Upper lobe of left lung (tissue), 6 donors: ENCODE results near the gene PRDX3. TPM values are rescaled to one million over a fixed set of nuclear protein-coding genes. Genes with fewer than 3 reads are reported as not detected.

ENCODE experiments used
- ATAC-seq, 2 donors: fragments of 200-7000 bp; cut with Tn5 transposase; one replicate each; pipeline ENCODE4 v1.9.1; 2022; ENCODE audit warnings: mild to moderate bottlenecking in 2 of 2, moderate library complexity in 2 of 2; ENCODE audit not compliant: low FRiP score in 2 of 2
- DNase-seq, 2 donors: peaks; one replicate each; pipeline ENCODE4 v3.0.0-alpha.2; 2019 to 2020
- H3K27ac ChIP-seq, 4 donors: fragments of 200-600 bp; sonication (generic); one replicate each; pipeline ENCODE4 v1.5.1; 2016 to 2019
- H3K27me3 ChIP-seq, 4 donors: fragments of 200-600 bp; sonication (generic); one replicate each; pipeline ENCODE4 v1.5.1; 2017 to 2019
- H3K36me3 ChIP-seq, 4 donors: fragments of 200-600 bp; sonication (generic); one replicate each; pipeline ENCODE4 v1.5.1; 2016 to 2019
- H3K4me1 ChIP-seq, 4 donors: fragments of 200-600 bp; sonication (generic); one replicate each; pipeline ENCODE4 v1.5.1; 2018 to 2019
- H3K4me3 ChIP-seq, 4 donors: fragments of 200-600 bp; sonication (generic); one replicate each; pipeline ENCODE4 v1.5.1; 2017 to 2019; ENCODE audit warnings: mild to moderate bottlenecking in 2 of 4, moderate library complexity in 1 of 4
- H3K9me3 ChIP-seq, 4 donors: fragments of 200-600 bp; sonication (generic); one replicate each; pipeline ENCODE4 v1.5.1; 2018 to 2019
- EP300 ChIP-seq, 4 donors: sonication (generic); formaldehyde crosslinking; IDR thresholded peaks; one replicate each; pipeline ENCODE4 v1.5.1; 2017; ENCODE audit warnings: antibody characterized with exemption in 4 of 4, control low read depth in 2 of 4
- POLR2A ChIP-seq, 4 donors: fragments of 450-650 bp; IDR thresholded peaks; one replicate each; pipeline ENCODE4 v1.5.1; 2016 to 2017; ENCODE audit warnings: antibody characterized with exemption in 4 of 4, mild to moderate bottlenecking in 2 of 4
- POLR2AphosphoS5 ChIP-seq, 2 donors: sonication (generic); formaldehyde crosslinking; IDR thresholded peaks; one replicate each; pipeline ENCODE4 v1.5.1; 2017; ENCODE audit warnings: antibody characterized with exemption in 2 of 2
- WGBS, 2 donors: methylation state at CpG; one replicate each; pipeline ENCODE4 v1.1.5; 2017 to 2018; 5-methylcytosine and 5-hydroxymethylcytosine counted together
- total RNA-seq, 6 donors: library from RNA; depleted of rRNA in 4 of 6; stranded (reverse); fragments of >200 nt in 4 of 6; gene quantifications; one replicate each; pipeline versions ENCODE4 v1.1.0 to v1.2.1, GENCODE V29; 2016 to 2021
- TF ChIP-seq, protein P1 (sequence below), 6 experiments: fragments of 450-650 bp in 4 of 6; fragments of 200-600 bp in 2 of 6; sonication (generic) in 2 of 6; IDR thresholded peaks; one replicate each; pipeline ENCODE4 v1.5.1; 2016 to 2019; ENCODE audit warnings: antibody characterized with exemption in 6 of 6
- donor health status: DM: no; HTN: no; CAD: no; lungs with moderate emphysema.
- donor health status: DM: no; HTN: yes; CAD: no; lungs with severe emphysema.

The PRDX3 gene
- total RNA-seq, 6 donors from 2014 or later = 29.9 to 104 (median 85.1) TPM

DNA sequence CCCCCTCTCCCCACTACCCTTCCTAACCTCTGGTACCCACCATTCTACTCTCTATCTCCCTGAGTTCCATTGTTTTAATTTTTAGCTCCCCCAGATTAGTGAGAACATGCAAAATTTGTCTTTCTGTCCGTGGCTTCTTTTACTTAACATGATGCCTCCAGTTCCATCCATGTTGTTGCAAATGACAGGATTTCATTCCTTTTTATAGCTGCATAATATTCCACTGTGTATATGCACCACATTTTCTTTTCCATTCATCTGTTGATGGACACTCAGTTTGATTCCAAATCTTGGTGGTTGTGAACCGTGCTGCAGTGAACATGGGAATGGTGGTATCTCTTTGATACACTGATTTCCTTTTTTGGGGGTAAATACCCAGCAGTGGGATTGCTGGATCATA, 52.7 kb downstream of the PRDX3 start:
- no peaks in the 10 kb centered on the region for H3K9me3 ChIP-seq
- no peak overlapping the region for H3K4me3 ChIP-seq
- peaks cover 10 to 74% (median 38%) of the 10 kb centered on the region in 4 donors for H3K36me3 ChIP-seq
- 99 to 100% methylated on average over 2 of the region's 2 CpGs for WGBS, 2 donors
- TF ChIP-seq EP300 (IDR thresholded peaks at IDR 0.05) (no peak), POLR2AphosphoS5 (IDR thresholded peaks at IDR 0.05) (no peak), POLR2A (IDR thresholded peaks at IDR 0.05) (no peak)
- TF ChIP-seq, protein P1, sequence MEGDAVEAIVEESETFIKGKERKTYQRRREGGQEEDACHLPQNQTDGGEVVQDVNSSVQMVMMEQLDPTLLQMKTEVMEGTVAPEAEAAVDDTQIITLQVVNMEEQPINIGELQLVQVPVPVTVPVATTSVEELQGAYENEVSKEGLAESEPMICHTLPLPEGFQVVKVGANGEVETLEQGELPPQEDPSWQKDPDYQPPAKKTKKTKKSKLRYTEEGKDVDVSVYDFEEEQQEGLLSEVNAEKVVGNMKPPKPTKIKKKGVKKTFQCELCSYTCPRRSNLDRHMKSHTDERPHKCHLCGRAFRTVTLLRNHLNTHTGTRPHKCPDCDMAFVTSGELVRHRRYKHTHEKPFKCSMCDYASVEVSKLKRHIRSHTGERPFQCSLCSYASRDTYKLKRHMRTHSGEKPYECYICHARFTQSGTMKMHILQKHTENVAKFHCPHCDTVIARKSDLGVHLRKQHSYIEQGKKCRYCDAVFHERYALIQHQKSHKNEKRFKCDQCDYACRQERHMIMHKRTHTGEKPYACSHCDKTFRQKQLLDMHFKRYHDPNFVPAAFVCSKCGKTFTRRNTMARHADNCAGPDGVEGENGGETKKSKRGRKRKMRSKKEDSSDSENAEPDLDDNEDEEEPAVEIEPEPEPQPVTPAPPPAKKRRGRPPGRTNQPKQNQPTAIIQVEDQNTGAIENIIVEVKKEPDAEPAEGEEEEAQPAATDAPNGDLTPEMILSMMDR (IDR thresholded peaks at IDR 0.05) = no peak
- ATAC-seq (no peak), DNase-seq (no peak)
- no peaks in the 10 kb centered on the region for H3K27me3 ChIP-seq
- H3K4me1 ChIP-seq = peaks cover 0 to 8% (median 5%) of the 10 kb centered on the region in 4 donors
- no peak overlapping the region for H3K27ac ChIP-seq

DNA sequence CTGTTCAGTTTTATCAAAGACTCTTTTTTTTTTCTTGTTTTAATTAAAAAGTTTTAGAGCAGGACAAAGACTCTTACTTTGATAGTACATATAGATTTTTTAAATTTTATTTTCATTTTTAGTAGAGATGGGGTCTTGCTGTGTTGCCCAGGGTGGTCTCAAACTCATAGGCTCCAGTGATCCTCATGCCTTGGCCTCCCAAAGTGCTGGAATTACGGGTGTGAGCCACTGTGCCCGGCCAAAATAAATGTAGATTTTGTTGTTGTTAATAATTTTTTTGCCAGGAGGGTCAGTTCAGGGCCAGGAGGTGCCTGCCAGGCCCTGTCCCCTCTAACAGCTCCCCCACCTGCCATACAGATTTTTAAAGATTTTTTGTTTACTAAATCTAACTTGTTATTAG, 57.7 kb downstream of the PRDX3 start:
- no peaks in the 10 kb centered on the region for H3K4me1 ChIP-seq
- no peaks in the 10 kb centered on the region for H3K9me3 ChIP-seq
- ATAC-seq (no peak), DNase-seq (no peak)
- no peaks in the 10 kb centered on the region for H3K27me3 ChIP-seq
- TF ChIP-seq EP300 (IDR thresholded peaks at IDR 0.05) = no peak
- TF ChIP-seq, protein P1 (IDR thresholded peaks at IDR 0.05) = no peak
- no peak for TF ChIP-seq POLR2AphosphoS5 (IDR thresholded peaks at IDR 0.05)
- TF ChIP-seq POLR2A (IDR thresholded peaks at IDR 0.05) = no peak
- H3K36me3 ChIP-seq = peaks cover 24 to 91% (median 47%) of the 10 kb centered on the region in 4 donors
- H3K27ac ChIP-seq = no peak overlapping the region
- WGBS, 2 donors = 89 to 96% methylated on average over 2 of the region's 2 CpGs
- no peak overlapping the region for H3K4me3 ChIP-seq

DNA sequence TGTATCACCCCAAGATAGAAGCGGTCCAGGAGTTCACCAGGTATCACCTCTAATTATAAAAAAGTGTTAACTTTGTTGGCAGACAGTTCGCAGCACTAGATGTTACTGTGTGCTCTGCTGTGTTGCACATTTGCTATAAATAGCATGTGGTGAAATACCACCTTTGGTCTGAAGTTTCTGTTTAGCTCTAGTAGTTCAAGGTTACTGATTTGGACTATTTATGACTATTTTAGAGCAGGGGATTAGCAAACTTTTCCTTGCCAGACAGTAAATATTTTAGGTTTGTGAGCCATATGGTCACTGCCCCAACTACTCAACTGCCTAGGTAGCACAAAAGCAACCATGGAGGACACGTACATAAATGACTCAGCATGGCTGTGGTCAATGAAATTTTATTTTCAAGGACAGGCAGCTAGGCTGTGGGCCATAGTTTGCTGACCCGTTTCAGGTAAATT, 58.2 kb downstream of the PRDX3 start:
- Histone ChIP-seq H3K36me3 (peaks cover 24 to 90% (median 44%) of the 10 kb centered on the region in 4 donors), H3K9me3 (no peaks in the 10 kb centered on the region), H3K4me1 (no peaks in the 10 kb centered on the region), H3K4me3 (no peak overlapping the region), H3K27me3 (no peaks in the 10 kb centered on the region), H3K27ac (no peak overlapping the region)
- TF ChIP-seq EP300 (IDR thresholded peaks at IDR 0.05) = no peak
- TF ChIP-seq POLR2A (IDR thresholded peaks at IDR 0.05) = no peak
- TF ChIP-seq, protein P1 (IDR thresholded peaks at IDR 0.05) = no peak
- no peak for TF ChIP-seq POLR2AphosphoS5 (IDR thresholded peaks at IDR 0.05)
- 69 to 83% methylated on average over 4 of the region's 4 CpGs for WGBS, 2 donors
- DNase-seq (no peak), ATAC-seq (no peak)

DNA sequence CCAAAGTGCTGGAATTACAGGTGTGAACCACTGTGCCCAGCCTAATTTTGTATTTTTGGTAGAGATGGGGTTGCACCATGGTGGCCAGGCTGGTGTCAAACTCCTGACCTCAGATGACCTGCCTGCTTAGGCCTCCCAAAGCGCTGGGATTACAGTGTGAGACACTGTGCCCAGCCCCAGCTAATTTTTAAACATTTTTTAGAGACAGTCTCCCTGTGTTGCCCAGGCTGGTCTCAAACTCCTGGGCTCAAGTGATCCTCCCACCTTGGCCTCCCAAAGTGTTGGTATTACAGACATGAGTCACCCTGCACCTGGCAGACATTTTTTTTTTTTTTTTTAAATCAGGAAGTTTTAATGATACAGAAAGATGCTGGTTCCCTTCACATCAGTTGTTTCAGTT, 59.2 kb downstream of the PRDX3 start:
- Histone ChIP-seq H3K4me3 (no peak overlapping the region), H3K36me3 (peaks cover 21 to 86% (median 44%) of the 10 kb centered on the region in 4 donors), H3K4me1 (no peaks in the 10 kb centered on the region), H3K27me3 (no peaks in the 10 kb centered on the region), H3K9me3 (no peaks in the 10 kb centered on the region), H3K27ac (no peak overlapping the region)
- ATAC-seq (no peak), DNase-seq (no peak)
- WGBS, 2 donors = 100% methylated on average over 1 of the region's 1 CpG
- TF ChIP-seq POLR2A (IDR thresholded peaks at IDR 0.05) = no peak
- TF ChIP-seq, protein P1 (IDR thresholded peaks at IDR 0.05) = no peak
- TF ChIP-seq POLR2AphosphoS5 (IDR thresholded peaks at IDR 0.05) = no peak

DNA sequence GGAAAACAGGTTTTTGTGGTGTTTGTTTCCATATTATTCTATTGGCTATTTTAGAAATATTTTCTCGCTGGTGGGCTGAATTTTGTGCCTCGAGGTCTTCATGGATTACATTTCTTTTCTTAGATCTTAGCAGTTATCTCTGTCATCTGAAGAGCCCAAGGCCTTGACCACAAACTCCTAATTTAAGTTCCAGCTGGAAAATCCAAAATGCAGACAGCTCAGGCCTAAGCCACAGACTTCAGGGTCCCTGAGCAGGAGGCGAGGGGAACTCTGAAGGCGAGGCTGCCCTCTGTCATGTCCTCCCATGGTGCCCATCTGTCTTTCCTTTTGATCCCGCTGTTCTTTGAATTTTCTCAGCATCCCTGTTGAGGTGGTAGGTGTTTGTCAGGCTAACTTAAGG, 60.4 kb downstream of the PRDX3 start:
- no peak for TF ChIP-seq POLR2A (IDR thresholded peaks at IDR 0.05)
- no peak for TF ChIP-seq EP300 (IDR thresholded peaks at IDR 0.05)
- TF ChIP-seq, protein P1 (IDR thresholded peaks at IDR 0.05) = no peak
- no peak for TF ChIP-seq POLR2AphosphoS5 (IDR thresholded peaks at IDR 0.05)
- Histone ChIP-seq H3K27me3 (no peaks in the 10 kb centered on the region), H3K4me1 (no peaks in the 10 kb centered on the region), H3K27ac (no peak overlapping the region), H3K9me3 (no peaks in the 10 kb centered on the region), H3K36me3 (peaks cover 21 to 86% (median 40%) of the 10 kb centered on the region in 4 donors), H3K4me3 (no peak overlapping the region)
- 93 to 97% methylated on average over 5 of the region's 5 CpGs for WGBS, 2 donors
- ATAC-seq (no peak), DNase-seq (no peak)
